Kidney glomerular epithelial cell (primary cell): ENCODE measurements around the gene CTNNA3.

Source experiments
- DNase-seq: peaks from one replicate; lab custom pipeline; 2025; lab: John Stamatoyannopoulos, UW

Gene CTNNA3

DNA sequence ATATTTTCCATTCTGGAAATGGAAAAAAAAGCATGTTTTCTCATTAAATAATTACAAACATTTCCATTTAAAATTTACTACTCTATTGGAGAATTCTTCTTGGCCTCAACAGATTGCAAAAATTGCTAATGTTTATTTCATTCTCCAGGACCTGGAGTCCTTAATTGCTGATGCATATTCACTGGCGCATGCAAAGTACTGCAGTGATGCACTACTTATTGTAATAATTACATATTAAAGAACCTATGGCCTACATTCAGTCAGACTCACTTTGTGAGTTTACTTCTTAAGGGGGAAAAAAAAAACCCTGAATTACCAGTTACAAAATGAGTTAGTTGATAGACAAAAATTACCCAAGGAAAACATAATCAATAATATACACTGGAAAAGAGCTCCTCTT is 1161.1 kb downstream of the CTNNA3 start:
- no peak for DNase-seq

GRCh38 chr10:66521506-66521905 is 1174.5 kb downstream of the CTNNA3 start:
- no peak for DNase-seq

GRCh38 chr10:66519616-66520015 is 1176.4 kb downstream of the CTNNA3 start:
- DNase-seq, result no peak

DNA sequence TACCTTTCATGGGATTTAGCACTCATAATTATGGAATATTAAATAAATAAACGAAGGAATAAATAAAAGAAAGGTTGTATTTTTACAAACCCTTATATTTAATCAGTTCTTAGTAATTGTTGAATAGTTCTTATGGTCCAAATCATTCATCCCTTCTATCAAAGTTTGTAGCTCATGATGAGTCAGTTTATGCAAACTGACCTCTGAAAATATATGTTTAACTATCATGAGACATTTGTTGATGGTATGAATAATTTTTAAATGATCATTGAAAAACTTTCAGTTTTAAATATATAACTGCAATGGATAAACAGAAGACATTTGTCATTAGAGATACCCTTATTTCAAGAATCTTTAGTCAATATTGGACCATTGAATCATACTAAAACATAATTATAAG is 1181.3 kb downstream of the CTNNA3 start:
- DNase-seq, result no peak

GRCh38 chr10:66513504-66513903 is 1182.5 kb downstream of the CTNNA3 start:
- no peak for DNase-seq

DNA sequence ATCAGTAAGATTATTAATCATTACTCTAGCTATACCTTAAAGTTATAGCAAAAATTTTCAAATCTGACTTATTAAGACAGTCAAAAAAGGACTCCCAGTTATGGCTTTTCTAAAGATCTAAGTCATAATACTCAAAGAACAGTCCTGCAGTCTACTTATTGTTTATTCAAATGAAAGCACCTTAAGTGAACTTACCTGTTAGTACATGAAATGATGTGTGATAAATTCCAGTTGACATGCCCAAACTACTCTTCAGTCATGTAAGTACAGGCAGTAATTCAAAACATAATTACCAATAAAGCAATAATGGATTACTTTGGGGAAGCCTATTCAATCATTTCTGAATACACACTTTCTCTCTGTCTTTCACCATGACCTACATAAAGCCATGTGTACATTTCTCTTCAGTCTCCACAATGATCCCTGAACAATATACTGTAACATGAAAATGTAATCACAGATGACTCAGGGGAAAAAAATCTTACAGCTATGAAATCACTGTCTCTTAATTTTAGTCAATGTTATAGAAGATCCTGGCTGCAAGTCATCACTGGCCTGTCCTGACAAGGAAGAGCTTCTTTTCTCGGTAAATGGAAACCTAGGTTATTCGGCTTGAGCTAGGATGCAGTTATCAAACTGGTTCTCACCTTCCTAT is 1190.9 kb downstream of the CTNNA3 start:
- DNase-seq, result no peak

GRCh38 chr10:66501356-66501755 is 1194.6 kb downstream of the CTNNA3 start:
- no peak for DNase-seq

- no peak for DNase-seq
Observed at GRCh38 chr10:66483966-66484365, 1212.0 kb downstream of the CTNNA3 start.

DNA sequence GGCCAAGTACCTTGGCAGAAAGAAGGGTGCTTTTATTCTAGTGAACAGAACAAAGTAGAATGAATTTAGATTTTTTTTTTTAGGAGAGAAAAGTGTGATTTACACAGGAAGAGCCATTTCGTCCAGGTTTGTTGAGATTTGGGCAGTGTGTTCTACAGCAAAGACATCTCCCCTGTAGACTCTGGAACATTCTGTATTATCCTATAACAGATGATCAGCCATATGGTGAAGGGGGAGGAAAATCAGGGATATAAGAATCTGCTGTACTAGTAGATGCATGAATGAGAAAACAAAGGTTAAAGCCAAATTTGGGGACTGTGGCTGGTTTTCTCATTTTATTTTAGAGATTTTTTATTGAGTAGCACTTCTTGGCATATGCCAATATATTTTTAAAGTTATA is 1223.8 kb downstream of the CTNNA3 start:
- DNase-seq, result no peak

DNA sequence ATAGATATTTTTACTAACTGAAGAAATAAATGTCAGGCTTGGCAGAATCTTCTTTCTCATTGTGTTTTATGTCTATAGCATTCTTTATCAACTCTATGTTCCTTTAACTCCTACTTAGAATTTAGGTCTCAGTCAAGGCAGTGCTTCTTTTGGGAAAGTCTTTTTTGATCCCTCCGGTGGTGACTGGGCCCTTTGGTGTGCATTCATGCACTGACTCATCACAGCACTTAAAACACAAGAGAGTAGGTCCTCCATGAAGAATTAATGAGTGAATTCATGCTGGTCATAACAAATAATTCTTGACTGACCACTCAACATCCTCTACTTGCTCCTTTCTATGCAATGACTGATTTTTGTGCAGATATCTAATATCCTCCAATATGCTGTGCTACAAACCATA is 1229.0 kb downstream of the CTNNA3 start:
- no peak for DNase-seq

GRCh38 chr10:66466622-66467021 is 1229.4 kb downstream of the CTNNA3 start:
- no peak for DNase-seq

GRCh38 chr10:66463611-66464010 is 1232.4 kb downstream of the CTNNA3 start:
- no peak for DNase-seq

DNA sequence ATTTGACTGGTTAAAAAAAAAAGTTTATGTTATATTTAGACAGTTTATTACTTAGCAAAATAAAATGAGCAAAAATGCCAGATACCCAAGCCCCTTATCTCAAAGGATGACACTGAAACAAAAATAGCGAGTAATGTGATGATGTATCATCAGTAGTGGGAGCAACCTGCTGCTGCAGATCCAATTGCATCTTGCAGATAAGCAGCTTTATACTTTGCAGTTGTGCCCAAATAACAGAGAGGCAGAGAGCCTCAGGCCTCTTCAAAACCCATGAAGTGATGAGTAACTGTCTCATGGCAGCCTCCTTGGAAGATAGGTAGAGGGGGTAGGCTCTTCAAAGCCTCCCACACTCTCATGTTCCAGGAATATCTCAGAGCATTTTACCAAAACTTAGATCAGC is 1238.4 kb downstream of the CTNNA3 start:
- DNase-seq, result no peak

GRCh38 chr10:66455304-66455703 is 1240.7 kb downstream of the CTNNA3 start:
- DNase-seq, result no peak

GRCh38 chr10:66440568-66440967 is 1255.4 kb downstream of the CTNNA3 start:
- no peak for DNase-seq

DNA sequence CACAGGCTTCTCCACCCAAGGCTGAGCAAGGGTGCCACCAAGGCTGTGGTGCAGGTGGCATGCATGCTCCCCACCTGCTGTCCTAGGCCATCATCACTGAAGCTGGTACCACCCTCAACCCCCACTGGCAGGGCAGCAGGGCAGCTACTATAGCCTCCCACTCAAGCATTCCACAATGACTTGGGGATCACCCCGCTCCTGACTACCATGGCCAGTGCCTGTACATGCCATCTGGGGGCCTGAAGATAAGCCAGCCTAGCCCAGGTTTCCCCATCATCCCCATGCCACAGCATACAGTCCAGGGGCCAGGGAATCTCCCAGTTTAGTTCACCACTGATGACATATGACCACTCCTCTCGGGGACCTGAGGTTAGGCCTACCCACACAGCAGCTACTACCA is 1281.1 kb downstream of the CTNNA3 start:
- DNase-seq, result no peak

DNA sequence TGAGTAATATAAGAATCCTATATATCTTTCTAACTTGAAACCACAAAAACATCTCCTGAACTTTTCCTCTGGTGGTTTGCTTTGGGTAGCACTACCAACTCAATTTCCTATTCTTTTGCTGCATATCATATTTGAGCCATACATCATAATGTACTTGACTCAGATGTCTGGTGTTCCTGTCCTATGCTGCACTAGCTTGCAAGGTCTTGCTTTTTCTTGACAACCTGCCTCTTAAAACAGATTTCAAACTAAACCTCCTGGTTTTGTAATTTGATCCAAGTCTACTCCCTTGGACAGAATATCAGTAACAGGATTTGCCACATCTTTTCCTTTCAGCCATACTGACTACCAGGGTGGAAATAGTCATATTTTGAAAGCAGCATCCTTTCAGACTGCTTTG is 1290.4 kb downstream of the CTNNA3 start:
- DNase-seq, result no peak

GRCh38 chr10:66398669-66399068 is 1297.3 kb downstream of the CTNNA3 start:
- no peak for DNase-seq

DNA sequence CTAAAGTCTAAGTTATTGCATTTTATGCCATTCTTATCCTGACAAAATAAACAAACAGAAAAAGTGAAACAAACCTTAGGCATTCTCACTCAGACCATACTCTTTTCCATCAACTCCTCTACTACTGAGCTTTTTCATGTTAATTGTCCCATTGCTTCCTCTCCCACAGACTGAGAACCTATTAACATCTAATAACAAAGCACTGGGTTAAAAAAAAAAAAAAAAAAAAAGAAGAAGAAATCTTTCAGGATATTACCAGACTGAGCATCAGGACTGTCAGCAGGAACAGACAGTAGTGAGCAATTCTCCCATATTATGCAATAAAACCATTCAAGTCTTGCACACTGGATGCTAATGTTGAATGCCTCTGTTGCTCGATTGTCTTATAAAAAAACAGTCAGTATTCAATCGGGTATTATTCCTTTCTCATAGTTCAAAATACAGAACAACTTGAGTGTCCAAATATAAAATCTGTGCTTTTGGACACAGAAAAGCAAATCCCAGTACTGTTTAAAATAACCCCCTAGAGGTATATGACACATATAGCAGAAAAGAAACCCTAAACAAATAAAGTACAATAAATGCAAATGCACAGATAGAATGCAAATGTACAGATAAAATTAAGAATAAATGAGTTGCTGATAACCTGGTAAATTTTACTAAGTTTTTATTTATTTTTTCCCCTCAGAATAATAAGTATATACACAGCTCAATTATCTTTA is 1301.5 kb downstream of the CTNNA3 start:
- DNase-seq, result no peak

DNA sequence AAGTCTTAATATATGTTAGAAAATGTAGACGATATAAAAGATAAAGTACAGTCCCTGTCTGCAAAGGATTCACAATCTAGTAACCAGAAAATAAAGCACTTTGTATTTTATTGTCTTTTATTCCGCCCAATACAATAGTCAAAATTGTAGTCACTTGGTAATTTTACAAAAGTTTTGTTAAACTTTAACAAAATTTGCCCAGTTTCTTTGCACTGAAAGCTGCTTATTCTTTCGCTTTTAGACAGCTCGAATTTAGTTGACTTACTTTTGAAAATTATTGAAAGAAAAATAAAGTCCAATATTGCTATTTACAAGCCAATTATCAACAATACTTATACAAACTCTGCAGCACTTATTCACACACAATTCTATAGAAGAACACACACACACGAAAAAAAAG is 1305.1 kb downstream of the CTNNA3 start:
- DNase-seq, result no peak

DNA sequence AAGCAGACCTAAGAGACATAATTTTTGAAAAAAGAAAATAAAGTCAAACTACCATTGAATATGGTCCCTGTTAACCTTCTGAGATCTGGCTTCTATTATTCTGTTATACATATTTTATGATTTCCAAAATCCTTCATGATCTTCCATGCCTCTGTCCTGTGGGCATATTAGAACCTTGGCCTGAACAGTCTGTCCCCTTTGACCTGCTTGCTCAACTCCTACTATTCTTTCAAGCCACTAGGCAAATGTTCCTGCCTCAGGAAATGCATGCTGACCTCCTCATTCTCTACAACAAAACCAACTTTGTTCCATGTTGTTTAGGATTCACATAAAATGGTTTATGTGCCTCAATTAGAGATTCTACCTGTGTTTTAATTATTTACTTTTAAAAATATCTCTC is 1315.0 kb downstream of the CTNNA3 start:
- DNase-seq, result no peak

GRCh38 chr10:66378117-66378876 is 1317.7 kb downstream of the CTNNA3 start:
- no peak for DNase-seq

DNA sequence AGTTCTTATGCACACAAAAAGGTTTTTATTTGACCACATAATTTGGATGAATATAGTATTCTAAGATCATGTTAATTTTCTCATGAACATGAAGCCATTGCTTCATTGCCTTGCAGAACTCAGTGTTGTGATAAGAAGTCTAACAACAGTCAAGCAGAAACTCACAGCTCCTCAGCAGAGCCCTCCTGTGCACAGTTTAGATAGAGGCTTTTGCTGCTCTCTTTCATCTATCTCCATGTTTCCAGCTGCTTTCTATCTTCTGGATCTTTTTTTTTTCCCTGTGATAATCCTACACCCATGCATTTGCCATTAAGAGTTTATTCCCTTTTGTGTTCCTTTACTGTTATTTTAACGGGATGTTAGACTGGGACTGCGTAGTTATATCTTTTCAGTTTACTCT is 1327.8 kb downstream of the CTNNA3 start:
- no peak for DNase-seq
